ENCODE data around the gene OR6B3.

DNA sequence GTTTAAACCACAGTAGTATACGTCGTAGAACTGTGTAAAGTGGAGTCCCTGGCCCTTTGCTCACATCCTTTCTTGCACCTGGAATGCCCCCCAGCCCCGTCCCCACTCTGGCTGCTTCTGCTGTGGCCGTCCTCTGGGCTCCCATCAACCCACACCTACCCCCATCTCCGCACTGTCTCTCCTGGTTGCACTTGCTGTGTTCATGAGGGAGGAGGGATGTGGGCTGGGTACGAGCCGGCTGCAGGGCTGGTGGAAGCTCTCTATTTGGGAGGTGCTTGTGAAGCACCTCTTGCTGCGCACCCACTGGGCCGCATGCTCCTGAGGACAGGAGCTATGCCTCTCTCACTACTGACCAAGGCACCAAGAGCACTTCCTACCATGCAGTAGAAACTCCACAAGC, 5.1 kb downstream of the OR6B3 start:
- no peak for TF ChIP-seq CTCF (IDR thresholded peaks at IDR 0.05; ENCODE audit: insufficient read depth, low read length, poor library complexity, severe bottlenecking)
- no peak for TF ChIP-seq EZH2phosphoT487 (conservative IDR thresholded peaks at IDR 0.05; ENCODE audit: low read length)

Data from SU-DHL-6 (cell line).